ENCODE measurements around the gene GULP1.

Gene GULP1

GRCh38 chr2:188324067-188324466 lies 32.4 kb downstream of the GULP1 start:
- H3K27me3 ChIP-seq (ENCODE audit: insufficient read depth, poor library complexity, severe bottlenecking): no peaks in the 10 kb centered on the region
- no peak for TF ChIP-seq CTCF (IDR thresholded peaks at IDR 0.05; ENCODE audit: poor library complexity, severe bottlenecking)
- DNase-seq (ENCODE audit: low spot score) (no peak), ATAC-seq (ENCODE audit: low read depth) (no peak)
- no peaks in the 10 kb centered on the region for H3K9me3 ChIP-seq (ENCODE audit: severe bottlenecking)
- no peak overlapping the region for H3K27ac ChIP-seq (ENCODE audit: poor library complexity, severe bottlenecking)
- no peaks in the 10 kb centered on the region for H3K36me3 ChIP-seq (ENCODE audit: low read depth)
- H3K4me3 ChIP-seq (ENCODE audit: severe bottlenecking): no peak overlapping the region
- H3K4me1 ChIP-seq (ENCODE audit: insufficient read depth, poor library complexity, severe bottlenecking): no peaks in the 10 kb centered on the region

GRCh38 chr2:188326290-188326668 lies 34.6 kb downstream of the GULP1 start:
- Histone ChIP-seq H3K4me3 (ENCODE audit: severe bottlenecking) (no peak overlapping the region), H3K36me3 (ENCODE audit: low read depth) (no peaks in the 10 kb centered on the region), H3K4me1 (ENCODE audit: insufficient read depth, poor library complexity, severe bottlenecking) (no peaks in the 10 kb centered on the region), H3K27me3 (ENCODE audit: insufficient read depth, poor library complexity, severe bottlenecking) (no peaks in the 10 kb centered on the region), H3K27ac (ENCODE audit: poor library complexity, severe bottlenecking) (no peak overlapping the region), H3K9me3 (ENCODE audit: severe bottlenecking) (no peaks in the 10 kb centered on the region)
- DNase-seq (ENCODE audit: low spot score): no peak
- ATAC-seq (ENCODE audit: low read depth): no peak
- TF ChIP-seq CTCF (IDR thresholded peaks at IDR 0.05; ENCODE audit: poor library complexity, severe bottlenecking): no peak

GRCh38 chr2:188326669-188327301 lies 35.1 kb downstream of the GULP1 start:
- no peak for DNase-seq (ENCODE audit: low spot score)
- no peaks in the 10 kb centered on the region for H3K27me3 ChIP-seq (ENCODE audit: insufficient read depth, poor library complexity, severe bottlenecking)
- no peak overlapping the region for H3K27ac ChIP-seq (ENCODE audit: poor library complexity, severe bottlenecking)
- ATAC-seq (ENCODE audit: low read depth): no peak
- no peaks in the 10 kb centered on the region for H3K9me3 ChIP-seq (ENCODE audit: severe bottlenecking)
- H3K36me3 ChIP-seq (ENCODE audit: low read depth): no peaks in the 10 kb centered on the region
- no peak overlapping the region for H3K4me3 ChIP-seq (ENCODE audit: severe bottlenecking)
- no peak for TF ChIP-seq CTCF (IDR thresholded peaks at IDR 0.05; ENCODE audit: poor library complexity, severe bottlenecking)
- H3K4me1 ChIP-seq (ENCODE audit: insufficient read depth, poor library complexity, severe bottlenecking): no peaks in the 10 kb centered on the region

GRCh38 chr2:188327518-188328213 lies 36.0 kb downstream of the GULP1 start:
- TF ChIP-seq CTCF (IDR thresholded peaks at IDR 0.05; ENCODE audit: poor library complexity, severe bottlenecking): no peak
- ATAC-seq (ENCODE audit: low read depth): no peak
- H3K4me3 ChIP-seq (ENCODE audit: severe bottlenecking): no peak overlapping the region
- no peaks in the 10 kb centered on the region for H3K9me3 ChIP-seq (ENCODE audit: severe bottlenecking)
- no peaks in the 10 kb centered on the region for H3K4me1 ChIP-seq (ENCODE audit: insufficient read depth, poor library complexity, severe bottlenecking)
- no peak for DNase-seq (ENCODE audit: low spot score)
- no peak overlapping the region for H3K27ac ChIP-seq (ENCODE audit: poor library complexity, severe bottlenecking)
- H3K27me3 ChIP-seq (ENCODE audit: insufficient read depth, poor library complexity, severe bottlenecking): no peaks in the 10 kb centered on the region
- no peaks in the 10 kb centered on the region for H3K36me3 ChIP-seq (ENCODE audit: low read depth)

GRCh38 chr2:188328419-188328818 lies 36.7 kb downstream of the GULP1 start:
- Histone ChIP-seq H3K36me3 (ENCODE audit: low read depth) (no peaks in the 10 kb centered on the region), H3K27ac (ENCODE audit: poor library complexity, severe bottlenecking) (no peak overlapping the region), H3K27me3 (ENCODE audit: insufficient read depth, poor library complexity, severe bottlenecking) (no peaks in the 10 kb centered on the region), H3K4me3 (ENCODE audit: severe bottlenecking) (no peak overlapping the region), H3K4me1 (ENCODE audit: insufficient read depth, poor library complexity, severe bottlenecking) (no peaks in the 10 kb centered on the region), H3K9me3 (ENCODE audit: severe bottlenecking) (no peaks in the 10 kb centered on the region)
- DNase-seq (ENCODE audit: low spot score) (no peak), ATAC-seq (ENCODE audit: low read depth) (no peak)
- TF ChIP-seq CTCF (IDR thresholded peaks at IDR 0.05; ENCODE audit: poor library complexity, severe bottlenecking): no peak

All from RWPE2 (cell line).